GDM1 (cell line): ENCODE results near the gene DYNC2LI1.

ENCODE experiments used
- DNase-seq: peaks from one replicate; lab custom pipeline; 2025; lab: John Stamatoyannopoulos, UW

Gene DYNC2LI1

GRCh38 chr2:43763091-43763490, 10.7 kb upstream of the DYNC2LI1 start:
- no peak for DNase-seq

DNA sequence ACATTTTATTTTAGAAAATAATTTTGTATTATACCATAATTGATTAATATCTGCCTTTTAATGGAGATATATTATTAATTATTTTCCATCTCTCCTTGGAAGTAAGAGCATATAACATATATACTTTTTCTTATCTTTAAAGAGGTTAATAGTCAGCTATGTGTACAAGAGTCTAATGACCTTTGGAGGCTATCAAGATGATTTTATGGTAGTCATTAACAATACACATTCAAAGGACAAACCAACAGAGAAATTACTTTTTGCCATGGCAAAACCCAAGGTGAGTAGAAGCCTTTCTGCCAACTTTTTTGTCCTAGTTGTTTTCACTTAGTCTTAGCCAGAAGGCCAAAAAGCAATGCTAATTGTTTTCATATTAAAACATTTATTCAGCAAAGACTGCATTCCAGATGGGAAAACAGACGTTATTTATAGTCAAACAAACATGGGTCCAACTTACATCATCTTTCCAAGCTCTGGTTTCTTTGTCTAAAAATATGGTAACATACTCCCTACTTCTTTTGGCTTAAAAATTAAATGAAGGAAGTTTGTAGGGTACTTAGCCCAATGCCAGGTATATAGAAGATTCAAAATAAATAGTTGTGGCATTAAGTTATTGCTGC, 9.6 kb upstream of the DYNC2LI1 start:
- no peak for DNase-seq

DNA sequence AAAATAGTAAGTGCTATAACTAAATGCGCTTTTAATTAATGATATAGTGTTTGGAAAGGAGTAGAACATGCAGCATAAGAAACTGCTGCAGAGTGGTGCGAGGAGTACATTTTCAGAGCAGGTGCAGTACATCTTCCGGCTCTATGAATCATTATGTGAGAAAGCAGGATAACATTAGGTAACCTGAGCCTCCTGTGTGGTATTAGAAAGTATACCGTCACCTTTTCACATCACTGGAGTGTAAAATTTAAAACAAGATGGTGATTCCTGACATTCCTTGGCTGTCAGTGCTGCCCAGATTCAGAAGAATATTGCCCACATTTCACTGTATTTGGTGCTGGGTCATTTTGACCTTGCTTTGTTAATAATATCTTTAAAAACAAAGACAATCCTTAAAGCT, 7.8 kb upstream of the DYNC2LI1 start:
- DNase-seq = no peak

GRCh38 chr2:43774617-43775016, 778 bp downstream of the DYNC2LI1 start:
- no peak for DNase-seq

DNA sequence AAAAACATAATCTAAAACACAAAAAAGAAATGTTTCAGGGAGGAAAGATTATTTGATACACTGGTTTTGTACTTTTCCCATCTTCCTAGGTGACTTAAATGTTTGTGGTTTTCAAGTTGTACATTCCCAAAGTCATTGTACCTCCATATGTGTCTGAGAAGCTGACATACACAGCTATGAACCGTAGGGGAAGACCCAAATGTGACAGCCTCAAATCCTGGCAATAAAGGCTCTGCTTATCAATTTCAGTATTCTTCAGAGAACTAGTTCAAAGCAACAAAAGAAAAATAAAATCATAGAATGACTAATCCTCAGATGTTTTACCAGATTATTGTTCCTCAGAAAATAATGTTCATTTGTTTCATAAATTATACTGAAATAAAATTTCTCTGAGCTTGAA, 2.5 kb downstream of the DYNC2LI1 start:
- no peak for DNase-seq

DNA sequence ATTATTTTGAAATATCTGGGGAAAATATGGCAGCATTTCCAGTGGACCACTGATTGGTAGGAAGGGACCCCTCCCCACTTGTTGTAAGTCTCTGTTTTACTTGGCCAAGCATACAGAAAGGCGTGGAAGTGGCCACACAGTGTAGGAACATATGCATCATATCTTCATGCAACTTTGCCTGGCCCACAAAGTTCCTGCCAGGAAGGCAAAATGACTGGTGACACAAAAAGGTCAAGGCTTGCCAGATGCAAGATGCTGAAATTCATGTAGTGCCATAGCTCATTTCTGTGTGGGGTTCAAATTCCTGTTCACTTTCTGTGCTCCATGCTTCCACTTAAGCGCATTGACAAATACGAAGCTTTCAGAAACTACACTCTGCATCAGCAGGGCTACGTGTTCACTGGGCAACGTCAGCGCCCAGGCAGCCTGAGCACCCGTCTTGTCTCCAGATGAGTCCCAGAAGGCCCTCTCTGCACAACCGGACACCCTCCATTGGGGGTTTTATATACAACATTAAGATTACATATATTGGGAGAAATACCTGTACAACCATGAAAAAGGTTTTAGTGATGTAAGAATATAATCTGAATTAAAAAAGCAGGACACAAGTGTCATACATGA, 3.6 kb downstream of the DYNC2LI1 start:
- no peak for DNase-seq

DNA sequence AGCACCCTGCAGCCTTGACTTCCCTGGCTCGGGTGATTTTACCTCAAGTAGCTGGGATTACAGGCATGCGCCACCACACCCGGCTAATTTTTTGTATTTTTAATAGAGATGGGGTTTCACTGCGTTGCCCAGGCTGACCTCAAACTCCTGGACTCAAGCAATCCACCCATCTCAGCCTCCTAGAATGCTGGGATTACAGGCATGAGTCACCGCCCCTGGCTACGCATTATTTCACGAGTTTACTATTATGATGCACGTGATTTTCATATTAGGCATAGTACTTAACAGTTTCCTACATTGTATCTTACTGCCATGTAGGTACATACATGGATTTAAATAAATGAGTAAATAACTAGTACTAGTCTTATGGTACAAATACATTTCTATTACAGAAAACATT, 4.4 kb downstream of the DYNC2LI1 start:
- DNase-seq = no peak

DNA sequence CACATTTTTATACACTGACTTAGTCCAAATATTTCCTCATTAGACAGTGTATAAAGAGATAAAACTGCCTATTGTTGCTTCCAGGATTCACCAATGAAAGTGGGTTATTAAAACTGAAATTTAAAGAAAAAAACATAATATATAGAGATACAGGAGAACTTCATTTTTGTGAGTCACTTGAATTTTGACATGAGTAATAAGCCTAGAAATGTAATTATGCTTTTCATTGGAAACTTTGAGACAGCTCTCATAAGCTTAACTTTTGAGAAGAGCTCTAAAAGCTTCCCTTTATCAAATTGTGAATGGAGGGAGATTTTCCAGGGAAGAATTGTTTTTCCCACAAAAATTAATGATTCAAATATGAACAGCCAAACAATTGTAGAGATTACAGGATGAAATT, 14.1 kb downstream of the DYNC2LI1 start:
- DNase-seq = no peak

DNA sequence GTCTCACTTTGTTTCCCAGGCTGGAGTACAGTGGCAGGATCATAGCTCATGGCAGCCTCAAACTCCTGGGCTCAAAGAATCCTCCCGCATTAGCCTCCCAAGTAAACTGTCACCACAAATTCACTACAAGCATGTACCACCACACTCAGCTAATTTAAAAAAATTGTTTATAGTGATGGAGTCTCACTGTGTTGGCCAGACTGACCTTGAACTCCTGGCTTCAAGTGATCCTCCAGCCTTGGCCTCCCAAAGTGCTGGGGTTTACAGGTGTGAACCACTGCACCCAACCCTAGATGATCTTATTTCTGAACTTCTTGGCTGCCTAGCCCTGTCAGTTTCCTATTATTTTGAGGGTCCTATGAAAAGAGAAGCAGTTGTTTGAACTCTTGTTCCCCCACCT, 14.8 kb downstream of the DYNC2LI1 start:
- no peak for DNase-seq

GRCh38 chr2:43790147-43790546, 16.3 kb downstream of the DYNC2LI1 start:
- DNase-seq = no peak

GRCh38 chr2:43791035-43791765, 17.4 kb downstream of the DYNC2LI1 start:
- DNase-seq = no peak

GRCh38 chr2:43792653-43793052, 18.8 kb downstream of the DYNC2LI1 start:
- no peak for DNase-seq

GRCh38 chr2:43794956-43795355, 21.1 kb downstream of the DYNC2LI1 start:
- DNase-seq = no peak

- DNase-seq = no peak
Observed at GRCh38 chr2:43796206-43796605, 22.4 kb downstream of the DYNC2LI1 start.

- DNase-seq = no peak
Observed at GRCh38 chr2:43798300-43798699, 24.5 kb downstream of the DYNC2LI1 start.

GRCh38 chr2:43800894-43801293, 27.1 kb downstream of the DYNC2LI1 start:
- DNase-seq = no peak

GRCh38 chr2:43802135-43802534, 28.3 kb downstream of the DYNC2LI1 start:
- DNase-seq = no peak

DNA sequence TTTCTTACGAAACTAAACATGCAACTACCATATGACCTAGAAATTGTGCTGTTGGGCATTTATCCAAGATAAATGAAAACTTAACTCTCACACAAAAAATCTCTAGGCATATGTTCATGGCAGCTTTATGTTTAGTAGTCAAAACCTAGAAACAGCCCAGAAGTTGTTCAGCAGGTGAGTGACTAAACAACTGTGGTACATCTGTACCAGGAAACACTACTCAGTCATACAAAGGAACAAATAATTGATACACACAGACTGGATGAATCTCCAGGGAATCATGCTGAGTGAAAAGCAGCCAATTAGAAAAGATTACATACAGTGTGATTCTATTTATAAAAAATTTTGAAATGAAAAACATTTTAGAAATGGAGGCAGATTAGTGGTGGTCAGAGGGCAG, 29.3 kb downstream of the DYNC2LI1 start:
- DNase-seq = no peak

GRCh38 chr2:43806719-43807031, 32.8 kb downstream of the DYNC2LI1 start:
- DNase-seq = no peak

DNA sequence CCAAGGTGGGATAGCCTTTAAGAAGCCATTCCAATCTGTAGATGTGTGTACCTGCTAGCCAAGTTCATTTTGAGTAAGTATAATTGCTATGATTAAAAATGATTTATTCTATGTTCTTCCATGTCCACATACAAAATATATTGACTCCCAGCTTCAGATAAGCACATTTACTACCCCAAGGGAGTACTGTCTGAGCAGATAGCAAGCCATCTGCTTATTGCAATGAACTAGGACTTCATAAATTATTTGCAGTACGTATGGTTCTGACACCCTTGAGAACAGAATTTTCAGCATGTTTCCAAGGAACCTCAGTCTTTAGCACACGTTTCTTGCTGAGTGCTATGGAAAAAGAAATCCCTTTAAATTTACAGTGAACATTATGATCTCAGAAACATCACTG, 36.6 kb downstream of the DYNC2LI1 start:
- no peak for DNase-seq

- no peak for DNase-seq
Observed at GRCh38 chr2:43810888-43811287, 37.0 kb downstream of the DYNC2LI1 start.

- DNase-seq = no peak
Observed at GRCh38 chr2:43812006-43812405, 38.2 kb downstream of the DYNC2LI1 start.

- DNase-seq = no peak
Observed at GRCh38 chr2:43812947-43813346, 39.1 kb downstream of the DYNC2LI1 start.

DNA sequence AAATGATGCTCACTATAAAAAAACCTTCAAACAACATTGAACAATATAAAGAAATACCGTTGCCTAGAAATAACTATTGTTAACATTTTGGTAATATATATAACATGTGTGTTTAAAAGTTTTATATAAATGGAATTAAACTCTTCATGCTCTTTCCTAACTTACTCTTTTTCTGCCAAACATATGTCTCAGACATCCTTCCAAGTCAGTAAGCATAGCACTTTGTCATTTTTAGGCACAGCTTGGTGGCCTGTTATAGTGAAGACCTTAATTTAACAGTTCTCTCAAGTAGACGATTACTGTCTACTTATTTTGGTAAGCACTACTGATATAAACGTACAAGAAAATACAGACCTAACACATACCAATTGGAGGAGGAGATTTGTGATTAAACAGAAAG, 40.9 kb downstream of the DYNC2LI1 start:
- no peak for DNase-seq
